IMR-90 (cell line): ENCODE results near the gene HTR2A.
A peak's percentile ranks its signal among the peaks of the same experiment; 100 is the strongest.

Experiments used
- FOS ChIP-seq: fragments of 150-350 bp; IDR thresholded peaks from 2 replicates; pipeline ENCODE4 v1.6.1; 2016; ENCODE audit warnings: low read depth, low read length
- MAFK ChIP-seq: IDR thresholded peaks from 2 replicates; pipeline ENCODE4 v1.6.1; 2012; ENCODE audit warnings: low read depth, low read length, improper control_type of control experiment
- MAZ ChIP-seq: IDR thresholded peaks from 2 replicates; pipeline ENCODE4 v1.6.1; 2012; ENCODE audit warnings: low read depth, mild to moderate bottlenecking, low read length, improper control_type of control experiment, moderate library complexity, borderline replicate concordance
- POLR2A ChIP-seq: IDR thresholded peaks from 2 replicates; pipeline ENCODE4 v1.6.1; 2012; ENCODE audit warnings: mild to moderate bottlenecking, low read depth, low read length
- TF ChIP-seq, protein P1 (sequence below): conservative IDR thresholded peaks from 2 replicates; pipeline ENCODE4 v1.5.1; 2012; ENCODE audit warnings: mild to moderate bottlenecking, low read depth, low read length, improper control_type of control experiment

DNA sequence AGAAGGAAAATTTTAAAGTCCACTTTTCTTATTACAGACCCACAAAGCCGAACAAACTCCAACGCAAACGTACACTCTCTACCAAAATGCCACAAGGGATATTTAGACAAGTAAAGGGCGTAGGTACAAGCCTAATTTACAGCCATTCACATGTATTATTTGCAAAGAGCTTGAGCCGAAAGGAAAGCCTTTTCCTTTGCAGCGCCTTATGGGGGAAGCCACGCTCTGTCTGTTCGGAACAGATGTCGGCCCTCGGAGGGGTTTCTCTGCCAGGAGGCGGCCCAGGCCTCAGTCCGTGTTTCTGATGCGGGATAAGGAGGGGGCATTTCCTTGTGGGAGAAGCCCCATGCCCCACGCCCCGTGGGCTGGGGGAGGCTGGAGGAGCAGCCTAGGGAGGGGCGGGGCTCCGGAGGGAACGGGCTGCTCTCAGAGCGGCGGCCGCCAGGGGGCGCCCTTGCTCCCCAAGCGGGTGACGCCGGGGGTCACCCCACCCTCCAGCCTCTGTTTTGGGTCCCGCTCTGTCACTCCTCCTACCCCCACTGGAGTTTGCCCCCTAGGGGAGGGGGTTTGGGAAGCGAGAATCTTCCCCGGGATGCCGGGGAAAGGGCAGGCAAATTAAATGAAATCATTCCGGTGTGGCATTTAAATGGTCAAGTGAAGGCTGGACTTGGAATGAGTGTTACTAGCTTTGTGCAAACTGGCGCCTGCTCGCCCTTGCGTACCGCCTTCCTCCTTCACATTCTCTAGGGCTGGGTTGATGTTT is 2.9 kb downstream of the HTR2A start:
- TF ChIP-seq POLR2A (no peak), FOS (no peak), MAFK (no peak), MAZ (peak; percentile 84; the same call in 1 of the 2 replicates)
- TF ChIP-seq, protein P1, sequence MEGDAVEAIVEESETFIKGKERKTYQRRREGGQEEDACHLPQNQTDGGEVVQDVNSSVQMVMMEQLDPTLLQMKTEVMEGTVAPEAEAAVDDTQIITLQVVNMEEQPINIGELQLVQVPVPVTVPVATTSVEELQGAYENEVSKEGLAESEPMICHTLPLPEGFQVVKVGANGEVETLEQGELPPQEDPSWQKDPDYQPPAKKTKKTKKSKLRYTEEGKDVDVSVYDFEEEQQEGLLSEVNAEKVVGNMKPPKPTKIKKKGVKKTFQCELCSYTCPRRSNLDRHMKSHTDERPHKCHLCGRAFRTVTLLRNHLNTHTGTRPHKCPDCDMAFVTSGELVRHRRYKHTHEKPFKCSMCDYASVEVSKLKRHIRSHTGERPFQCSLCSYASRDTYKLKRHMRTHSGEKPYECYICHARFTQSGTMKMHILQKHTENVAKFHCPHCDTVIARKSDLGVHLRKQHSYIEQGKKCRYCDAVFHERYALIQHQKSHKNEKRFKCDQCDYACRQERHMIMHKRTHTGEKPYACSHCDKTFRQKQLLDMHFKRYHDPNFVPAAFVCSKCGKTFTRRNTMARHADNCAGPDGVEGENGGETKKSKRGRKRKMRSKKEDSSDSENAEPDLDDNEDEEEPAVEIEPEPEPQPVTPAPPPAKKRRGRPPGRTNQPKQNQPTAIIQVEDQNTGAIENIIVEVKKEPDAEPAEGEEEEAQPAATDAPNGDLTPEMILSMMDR: peak; percentile 77
